Right lobe of liver (tissue), 6 donors: Measurements from ENCODE around the gene ADSS2. TPM values are rescaled to one million over a fixed set of nuclear protein-coding genes. Genes with fewer than 3 reads are reported as not detected.

Source experiments
- ATAC-seq, 4 donors: fragments of 200-7000 bp; cut with Tn5 transposase; one replicate each; pipeline ENCODE4 v1.9.1; 2020; ENCODE audit warnings: mild to moderate bottlenecking in 4 of 4, moderate library complexity in 4 of 4
- DNase-seq, 3 donors: peaks; one replicate each; pipeline ENCODE4 v3.0.0-alpha.2; 2020
- H3K27ac ChIP-seq, 3 donors: fragments of 200-600 bp; one replicate each; pipeline ENCODE4 v1.8.0; 2022
- H3K27me3 ChIP-seq, 2 donors: fragments of 200-600 bp; one replicate each; pipeline ENCODE4 v1.8.0; 2022
- H3K36me3 ChIP-seq, 4 donors: fragments of 200-600 bp; sonication (generic) in 1 of 4; one replicate each; pipeline versions ENCODE4 v1.5.1 to v1.8.0; 2017 to 2022; ENCODE audit warnings: control low read depth in 1 of 4
- H3K4me1 ChIP-seq, 4 donors: fragments of 200-600 bp; sonication (generic) in 1 of 4; one replicate each; pipeline versions ENCODE4 v1.5.1 to v1.8.0; 2017 to 2022; ENCODE audit warnings: control low read depth in 1 of 4
- H3K4me3 ChIP-seq, 3 donors: fragments of 200-600 bp; one replicate each; pipeline ENCODE4 v1.8.0; 2022
- H3K9me3 ChIP-seq, 4 donors: fragments of 200-600 bp; sonication (generic) in 1 of 4; one replicate each; pipeline versions ENCODE4 v1.5.1 to v1.8.0; 2017 to 2022; ENCODE audit warnings: control low read depth in 1 of 4
- POLR2A ChIP-seq: fragments of 450-650 bp; IDR thresholded peaks from one replicate; pipeline ENCODE4 v1.6.1; 2017; ENCODE audit warnings: antibody characterized with exemption, mild to moderate bottlenecking
- WGBS: methylation state at CpG from one replicate; pipeline ENCODE4 v1.1.6; 2018; ENCODE audit warnings: low coverage, low lambda C conversion rate; ENCODE audit not compliant: insufficient coverage; ENCODE audit errors: missing lambda C conversion rate; 5-methylcytosine and 5-hydroxymethylcytosine counted together
- intact Hi-C, 2 donors: fragments of 100-400 bp; cut with DNase I; formaldehyde crosslinking; loops; one replicate each; pipeline versions ENCODE4 v1.11.2 to v1.14.1; 2022
- total RNA-seq, 6 experiments: library from RNA; depleted of rRNA in 2 of 6; stranded (reverse); fragments of >200 nt in 2 of 6; fragmentation: NEBNext Ultra II Directional in 3 of 6; extraction: Animal tissue kit (Norgen Biotek cat#: 25700) in 3 of 6; gene quantifications; one replicate each; pipeline versions ENCODE4 v1.1.0 to v1.2.4, GENCODE V29; 2016 to 2023
- TF ChIP-seq, protein P1 (sequence below), 4 donors: fragments of 200-600 bp in 3 of 4; fragments of 450-650 bp in 1 of 4; IDR thresholded peaks; one replicate each; pipeline versions ENCODE4 v1.5.1 to v1.8.0; 2016 to 2022; ENCODE audit warnings: antibody characterized with exemption in 4 of 4, mild to moderate bottlenecking in 2 of 4
- donor health status: DM: no; HTN: yes; CAD: no.
- donor health status: DM: no; HTN: no; CAD: no.
- donor health status: DM: no; HTN: no; CAD: no.
- donor health status: DM: no; HTN: yes; CAD: no.
- donor health status: DM: no; HTN: yes; CAD: no.

ADSS2 gene
- total RNA-seq, 6 experiments from 2014 or later: 9.8 to 16.1 (median 14.5) TPM

DNA sequence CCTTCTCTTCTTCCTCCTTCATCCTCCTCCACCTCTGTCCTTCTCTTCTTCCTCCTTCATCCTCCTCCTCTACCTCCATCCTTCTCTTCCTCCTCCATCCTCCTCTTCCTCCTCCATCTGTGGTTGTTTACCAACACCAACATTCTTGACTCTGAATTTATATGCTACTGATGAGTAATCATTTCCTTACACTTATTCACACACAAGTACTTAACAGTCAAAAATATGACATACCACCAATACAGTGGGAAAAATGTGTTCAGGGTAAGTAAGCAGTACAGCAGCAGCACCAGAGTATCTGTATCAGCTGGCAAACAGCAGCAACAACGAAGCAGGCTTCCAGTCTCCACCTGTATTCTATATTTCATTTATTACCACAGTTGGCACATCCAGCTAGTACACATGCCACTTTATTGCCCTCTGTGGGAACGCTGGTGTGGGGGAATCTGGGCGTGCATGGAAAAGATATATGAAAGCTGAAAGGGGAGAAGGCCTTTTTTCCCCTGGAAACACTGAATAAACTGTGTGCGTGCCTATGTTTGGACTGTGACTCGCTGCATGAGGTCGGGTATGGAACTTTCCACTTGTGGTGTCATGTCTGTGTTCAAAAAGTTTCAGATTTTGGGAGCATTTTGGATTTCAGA lies 16.0 kb downstream of the ADSS2 start:
- no peak for TF ChIP-seq POLR2A
- TF ChIP-seq, protein P1, sequence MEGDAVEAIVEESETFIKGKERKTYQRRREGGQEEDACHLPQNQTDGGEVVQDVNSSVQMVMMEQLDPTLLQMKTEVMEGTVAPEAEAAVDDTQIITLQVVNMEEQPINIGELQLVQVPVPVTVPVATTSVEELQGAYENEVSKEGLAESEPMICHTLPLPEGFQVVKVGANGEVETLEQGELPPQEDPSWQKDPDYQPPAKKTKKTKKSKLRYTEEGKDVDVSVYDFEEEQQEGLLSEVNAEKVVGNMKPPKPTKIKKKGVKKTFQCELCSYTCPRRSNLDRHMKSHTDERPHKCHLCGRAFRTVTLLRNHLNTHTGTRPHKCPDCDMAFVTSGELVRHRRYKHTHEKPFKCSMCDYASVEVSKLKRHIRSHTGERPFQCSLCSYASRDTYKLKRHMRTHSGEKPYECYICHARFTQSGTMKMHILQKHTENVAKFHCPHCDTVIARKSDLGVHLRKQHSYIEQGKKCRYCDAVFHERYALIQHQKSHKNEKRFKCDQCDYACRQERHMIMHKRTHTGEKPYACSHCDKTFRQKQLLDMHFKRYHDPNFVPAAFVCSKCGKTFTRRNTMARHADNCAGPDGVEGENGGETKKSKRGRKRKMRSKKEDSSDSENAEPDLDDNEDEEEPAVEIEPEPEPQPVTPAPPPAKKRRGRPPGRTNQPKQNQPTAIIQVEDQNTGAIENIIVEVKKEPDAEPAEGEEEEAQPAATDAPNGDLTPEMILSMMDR (IDR thresholded peaks at IDR 0.05): no peak
- Histone ChIP-seq H3K4me1 (peaks cover 0 to 4% (median 0%) of the 10 kb centered on the region in 4 donors), H3K27ac (no peak overlapping the region), H3K36me3 (peaks cover 0 to 15% (median 0%) of the 10 kb centered on the region in 4 donors), H3K9me3 (no peaks in the 10 kb centered on the region), H3K4me3 (no peak overlapping the region), H3K27me3 (no peaks in the 10 kb centered on the region)
- no peak for ATAC-seq
- DNase-seq: no peak
- WGBS: 91% methylated on average over 5 of the region's 6 CpGs
- intact Hi-C loops: no loop called here

- no peaks in the 10 kb centered on the region for H3K27me3 ChIP-seq
- TF ChIP-seq POLR2A: no peak
- TF ChIP-seq, protein P1 (IDR thresholded peaks at IDR 0.05): no peak
- intact Hi-C loops: no loop called here
- ATAC-seq (no peak), DNase-seq (no peak)
- no peaks in the 10 kb centered on the region for H3K4me1 ChIP-seq
- no peak overlapping the region for H3K4me3 ChIP-seq
- no peak overlapping the region for H3K27ac ChIP-seq
- H3K36me3 ChIP-seq: peaks cover 0 to 6% (median 0%) of the 10 kb centered on the region in 4 donors
- H3K9me3 ChIP-seq: no peaks in the 10 kb centered on the region
Observed at GRCh38 chr1:244431166-244431565, 20.5 kb downstream of the ADSS2 start.

DNA sequence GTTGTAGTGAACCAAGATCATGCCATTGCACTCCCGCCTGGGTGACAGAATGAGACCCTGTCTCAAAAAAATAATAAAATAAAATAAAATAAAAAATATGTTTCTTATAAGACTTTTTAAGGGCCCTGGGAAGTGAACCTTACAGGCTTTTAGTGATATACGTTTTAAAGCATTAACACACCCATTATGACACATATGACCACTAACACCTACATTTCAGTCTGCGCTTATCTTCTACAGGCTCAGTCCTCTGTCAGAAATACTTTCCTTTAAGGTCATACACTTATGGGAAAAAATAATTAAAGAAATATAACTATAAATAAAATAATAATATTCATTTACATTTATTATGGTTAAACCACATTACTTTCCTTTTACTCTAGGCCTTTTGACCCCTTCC lies 21.9 kb downstream of the ADSS2 start:
- peaks cover 0 to 5% (median 0%) of the 10 kb centered on the region in 4 donors for H3K4me1 ChIP-seq
- no peak overlapping the region for H3K4me3 ChIP-seq
- H3K27me3 ChIP-seq: no peaks in the 10 kb centered on the region
- ATAC-seq (no peak), DNase-seq (no peak)
- intact Hi-C loops: no loop called here
- H3K36me3 ChIP-seq: no peaks in the 10 kb centered on the region
- 70% methylated on average over 3 of the region's 3 CpGs for WGBS
- no peaks in the 10 kb centered on the region for H3K9me3 ChIP-seq
- H3K27ac ChIP-seq: no peak overlapping the region
- no peak for TF ChIP-seq POLR2A
- TF ChIP-seq, protein P1 (IDR thresholded peaks at IDR 0.05): no peak

DNA sequence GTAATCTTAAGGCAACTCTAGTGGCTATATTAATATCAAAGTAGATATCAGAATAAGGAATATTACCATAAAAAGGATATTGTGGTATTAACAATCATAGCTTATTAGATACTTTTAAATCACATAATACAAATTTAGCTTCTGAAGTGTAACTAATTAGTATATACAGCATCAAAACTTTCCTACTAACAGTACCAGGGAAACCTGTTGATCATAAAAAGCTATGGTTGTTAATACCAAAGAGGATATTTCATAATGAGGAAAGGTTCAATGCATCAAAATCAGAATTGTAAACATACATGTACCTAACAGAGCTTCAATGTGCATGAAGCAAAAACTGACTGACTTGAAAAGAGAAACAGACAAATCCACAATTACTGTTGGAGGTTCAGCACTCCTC lies 24.1 kb downstream of the ADSS2 start:
- Histone ChIP-seq H3K27me3 (no peaks in the 10 kb centered on the region), H3K4me3 (no peak overlapping the region), H3K9me3 (no peaks in the 10 kb centered on the region), H3K4me1 (peaks cover 0 to 5% (median 0%) of the 10 kb centered on the region in 4 donors), H3K27ac (no peak overlapping the region), H3K36me3 (peaks cover 0 to 10% (median 0%) of the 10 kb centered on the region in 4 donors)
- DNase-seq: no peak
- intact Hi-C loops: no loop called here
- TF ChIP-seq POLR2A: no peak
- TF ChIP-seq, protein P1 (IDR thresholded peaks at IDR 0.05): no peak
- ATAC-seq: no peak
